GM12801 (cell line): ENCODE measurements around the gene TSC22D2.

Experiments used
- TF ChIP-seq, protein P1 (sequence below): IDR thresholded peaks from one replicate; pipeline ENCODE4 v1.5.1; 2011; ENCODE audit warnings: control low read depth; ENCODE audit not compliant: insufficient read length; ENCODE audit errors: extremely low read depth

The TSC22D2 gene

GRCh38 chr3:150414959-150415358 lies 6.9 kb downstream of the TSC22D2 start:
- TF ChIP-seq, protein P1, sequence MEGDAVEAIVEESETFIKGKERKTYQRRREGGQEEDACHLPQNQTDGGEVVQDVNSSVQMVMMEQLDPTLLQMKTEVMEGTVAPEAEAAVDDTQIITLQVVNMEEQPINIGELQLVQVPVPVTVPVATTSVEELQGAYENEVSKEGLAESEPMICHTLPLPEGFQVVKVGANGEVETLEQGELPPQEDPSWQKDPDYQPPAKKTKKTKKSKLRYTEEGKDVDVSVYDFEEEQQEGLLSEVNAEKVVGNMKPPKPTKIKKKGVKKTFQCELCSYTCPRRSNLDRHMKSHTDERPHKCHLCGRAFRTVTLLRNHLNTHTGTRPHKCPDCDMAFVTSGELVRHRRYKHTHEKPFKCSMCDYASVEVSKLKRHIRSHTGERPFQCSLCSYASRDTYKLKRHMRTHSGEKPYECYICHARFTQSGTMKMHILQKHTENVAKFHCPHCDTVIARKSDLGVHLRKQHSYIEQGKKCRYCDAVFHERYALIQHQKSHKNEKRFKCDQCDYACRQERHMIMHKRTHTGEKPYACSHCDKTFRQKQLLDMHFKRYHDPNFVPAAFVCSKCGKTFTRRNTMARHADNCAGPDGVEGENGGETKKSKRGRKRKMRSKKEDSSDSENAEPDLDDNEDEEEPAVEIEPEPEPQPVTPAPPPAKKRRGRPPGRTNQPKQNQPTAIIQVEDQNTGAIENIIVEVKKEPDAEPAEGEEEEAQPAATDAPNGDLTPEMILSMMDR = no peak

- TF ChIP-seq, protein P1 = no peak
These were observed 11.2 kb downstream of the TSC22D2 start for GRCh38 chr3:150419076-150419868.

- TF ChIP-seq, protein P1 = no peak
These were observed 11.9 kb downstream of the TSC22D2 start for GRCh38 chr3:150419959-150420358.

DNA sequence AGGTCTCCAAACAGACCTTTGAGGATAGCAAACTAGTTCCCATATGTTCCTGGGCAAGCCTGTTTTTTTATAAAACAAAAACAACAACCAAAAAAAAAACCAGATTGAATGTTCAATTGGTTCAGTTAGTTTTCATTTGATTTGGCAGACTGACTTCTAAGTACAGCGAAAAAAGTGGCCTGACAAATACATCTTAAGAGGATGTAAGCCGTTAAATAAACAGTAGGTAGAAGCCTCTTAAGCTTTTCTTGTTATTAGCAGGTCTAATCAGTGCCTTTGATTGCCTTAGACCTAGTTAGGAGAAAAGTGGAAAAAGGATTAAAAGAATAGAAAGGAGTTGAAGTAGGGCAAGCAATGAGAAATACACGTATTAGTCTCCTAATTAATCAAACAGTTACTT lies 13.2 kb downstream of the TSC22D2 start:
- TF ChIP-seq, protein P1 = no peak

DNA sequence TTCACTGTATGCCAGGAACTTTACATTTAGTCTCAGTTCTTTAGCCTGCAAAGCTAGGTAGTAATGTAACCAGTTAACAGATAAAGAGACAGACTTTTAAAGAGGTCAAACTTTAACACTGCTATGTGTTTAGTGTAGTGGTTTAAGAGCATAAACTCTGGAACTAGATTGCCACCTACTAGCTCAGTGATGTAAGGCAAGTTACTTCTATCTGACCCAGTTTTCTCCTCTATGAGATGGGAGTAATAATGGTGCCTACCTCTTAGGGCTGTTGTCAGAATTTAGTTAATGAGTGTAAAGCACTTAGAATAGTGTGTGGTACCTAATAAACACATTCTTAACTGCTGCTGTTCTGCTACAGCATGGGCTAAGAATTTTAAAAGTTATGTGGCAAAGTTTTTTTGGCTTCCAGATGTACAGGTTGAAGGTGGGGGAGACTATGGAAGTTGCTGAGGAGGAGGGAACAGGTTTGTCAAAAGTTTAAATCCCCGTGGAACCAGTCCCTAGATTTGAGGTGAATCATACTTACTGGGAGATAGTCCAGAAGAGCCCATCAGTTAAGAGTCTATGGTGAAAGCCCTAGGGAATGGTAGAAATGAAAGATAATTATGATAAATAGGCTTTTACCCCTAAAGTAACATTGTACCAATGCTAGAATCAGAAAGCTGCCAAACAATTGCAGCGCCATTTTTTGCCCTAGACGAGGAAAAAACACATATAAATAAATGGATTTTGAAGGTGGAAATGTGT lies 13.9 kb downstream of the TSC22D2 start:
- TF ChIP-seq, protein P1 = no peak

- TF ChIP-seq, protein P1 = no peak
These were observed 14.8 kb downstream of the TSC22D2 start for GRCh38 chr3:150422907-150423306.

- TF ChIP-seq, protein P1 = no peak
These were observed 15.7 kb downstream of the TSC22D2 start for GRCh38 chr3:150423761-150424160.
